Measurements from ENCODE around the gene CMTM7.

CMTM7 gene

GRCh38 chr3:32391643-32392535 lies at the start of gene CMTM7:
Gene CMTM7, plus strand, starts transcription at chr3:32391853. Its CDS starts 54 bp downstream, at chr3:32391907.
- no peak for DNase-seq

- DNase-seq = no peak
Observed at GRCh38 chr3:32347343-32348125, 44.1 kb upstream of the CMTM7 start.

GRCh38 chr3:32349184-32349583 lies 42.5 kb upstream of the CMTM7 start:
- no peak for DNase-seq

- no peak for DNase-seq
Observed at GRCh38 chr3:32352563-32352962, 39.1 kb upstream of the CMTM7 start.

GRCh38 chr3:32353351-32353750 lies 38.3 kb upstream of the CMTM7 start:
- DNase-seq = no peak

- DNase-seq = no peak
Observed at GRCh38 chr3:32354362-32354778, 37.3 kb upstream of the CMTM7 start.

GRCh38 chr3:32355751-32356291 lies 35.8 kb upstream of the CMTM7 start:
- DNase-seq = no peak

GRCh38 chr3:32359766-32360492 lies 31.7 kb upstream of the CMTM7 start:
- DNase-seq = no peak

GRCh38 chr3:32360493-32360827 lies 31.2 kb upstream of the CMTM7 start:
- no peak for DNase-seq

GRCh38 chr3:32366638-32367397 lies 24.8 kb upstream of the CMTM7 start:
- DNase-seq = no peak

GRCh38 chr3:32367442-32367841 lies 24.2 kb upstream of the CMTM7 start:
- DNase-seq = no peak

GRCh38 chr3:32371461-32372212 lies 20.0 kb upstream of the CMTM7 start:
- DNase-seq = no peak

GRCh38 chr3:32372213-32372490 lies 19.5 kb upstream of the CMTM7 start:
- DNase-seq = no peak

- no peak for DNase-seq
Observed at GRCh38 chr3:32373276-32373675, 18.4 kb upstream of the CMTM7 start.

GRCh38 chr3:32373844-32374243 lies 17.8 kb upstream of the CMTM7 start:
- DNase-seq = no peak

- no peak for DNase-seq
Observed at GRCh38 chr3:32374788-32375595, 16.7 kb upstream of the CMTM7 start.

GRCh38 chr3:32375596-32375930 lies 16.1 kb upstream of the CMTM7 start:
- no peak for DNase-seq

- DNase-seq = no peak
Observed at GRCh38 chr3:32376115-32376514, 15.5 kb upstream of the CMTM7 start.

- DNase-seq = no peak
Observed at GRCh38 chr3:32379831-32380500, 11.7 kb upstream of the CMTM7 start.

- DNase-seq = no peak
Observed at GRCh38 chr3:32381922-32382321, 9.7 kb upstream of the CMTM7 start.
